GM21723 (cell line): Measurements from ENCODE around the gene PPP1R9A.

Experiments used
- ATAC-seq: cut with Tn5 transposase; IDR thresholded peaks from one replicate; pipeline ENCODE4 v1.9.1; 2021; ENCODE audit warnings: mild to moderate bottlenecking, moderate library complexity; ENCODE audit not compliant: unreplicated experiment

PPP1R9A gene

DNA sequence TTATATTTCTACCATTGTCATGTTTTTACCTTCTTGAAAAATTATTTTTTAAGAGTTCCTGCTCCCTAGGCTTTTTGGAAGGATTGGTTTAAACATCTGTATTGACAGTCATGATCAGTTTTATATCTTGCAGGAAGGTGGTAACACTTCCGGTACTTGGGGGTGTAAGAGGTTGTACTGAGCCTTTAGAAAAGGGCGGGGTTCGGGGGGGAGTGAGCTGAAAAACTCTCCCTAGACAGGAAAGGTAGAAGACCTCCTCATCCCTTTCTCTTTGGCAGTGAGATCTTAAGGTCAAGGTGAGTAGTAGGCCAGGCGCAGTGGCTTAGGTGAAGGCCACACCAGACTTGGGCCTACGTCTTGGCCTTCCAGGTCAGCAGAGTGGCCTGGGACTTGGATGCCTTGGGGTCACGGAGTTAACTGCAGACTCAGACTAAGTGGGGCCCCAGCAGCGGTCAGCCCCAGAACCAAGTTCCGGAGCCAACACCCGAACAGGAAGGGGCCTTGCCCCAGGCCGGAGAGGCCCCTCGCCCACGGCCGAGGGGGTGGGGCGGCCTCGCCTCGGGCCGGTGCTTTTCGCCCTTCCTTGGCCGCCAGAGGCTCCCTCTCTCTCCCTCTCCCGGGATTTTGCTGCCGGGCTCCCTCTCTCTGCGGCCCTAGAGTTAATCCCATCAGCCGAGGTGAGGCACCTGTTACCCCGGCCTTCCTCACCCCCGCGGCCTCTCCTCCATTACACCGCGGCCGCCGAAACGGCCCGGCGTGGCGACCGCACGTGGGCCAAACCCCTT, at the start of gene PPP1R9A:
PPP1R9A (plus strand) TSS at position 569 of the 785 bp plus-strand sequence. CDS start 2,520 bp downstream, outside the sequence.
- ATAC-seq, result no peak

GRCh38 chr7:94871132-94871531, 36.3 kb upstream of the PPP1R9A start:
- no peak for ATAC-seq

DNA sequence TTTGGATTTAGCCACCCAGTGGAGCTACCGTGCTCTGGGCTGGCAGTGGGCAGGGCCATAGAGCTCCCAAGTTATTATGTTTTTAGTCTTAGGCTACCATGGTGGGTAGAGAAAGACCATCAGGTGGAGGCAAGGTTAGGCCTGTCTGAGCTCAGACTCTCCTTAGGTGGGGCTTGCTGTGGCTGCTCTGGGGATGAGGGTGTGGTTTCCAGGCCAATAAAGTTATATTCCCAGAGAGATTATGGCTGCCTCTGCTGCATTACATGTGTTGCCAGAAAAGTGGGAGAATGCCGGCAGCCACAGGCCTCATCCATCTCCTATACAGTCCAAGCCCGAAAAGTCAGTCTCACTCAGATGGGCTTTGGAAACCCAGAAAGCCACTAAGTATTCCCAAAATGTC, 34.2 kb upstream of the PPP1R9A start:
- no peak for ATAC-seq

DNA sequence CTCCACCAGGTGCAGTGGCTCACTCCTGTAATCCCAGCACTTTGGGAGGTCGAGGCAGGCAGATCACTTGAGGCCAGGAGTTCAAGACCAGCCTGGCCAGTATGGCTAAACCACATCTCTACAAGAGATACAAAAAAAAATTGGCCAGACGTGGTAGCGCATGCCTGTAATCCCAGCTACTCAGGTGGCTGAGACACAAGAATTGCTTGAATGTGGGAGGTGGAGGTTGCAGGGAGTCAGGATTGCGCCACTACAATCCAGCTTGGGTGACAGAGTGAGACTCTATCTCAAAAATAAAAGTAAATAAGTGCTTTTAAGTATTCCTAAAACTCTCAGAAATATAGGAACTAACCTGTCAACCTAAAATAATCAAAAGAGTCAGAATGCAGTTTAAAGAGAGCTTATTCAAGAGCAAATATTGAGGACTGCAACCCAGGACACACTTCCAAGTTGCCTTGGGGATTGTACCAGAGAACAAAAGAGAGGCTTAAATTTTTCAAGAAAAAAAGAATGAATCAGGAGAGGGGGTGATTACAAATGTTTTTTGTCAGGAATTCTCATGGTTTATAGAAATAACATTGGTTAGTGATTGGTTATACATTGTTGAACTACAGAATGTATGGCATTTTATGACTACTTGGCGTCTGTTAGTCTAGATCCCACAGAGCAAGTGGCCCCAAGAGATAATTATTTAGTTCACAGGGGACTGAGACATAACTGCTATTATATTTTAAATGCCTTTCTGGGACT, 33.2 kb upstream of the PPP1R9A start:
- no peak for ATAC-seq

GRCh38 chr7:94875201-94875600, 32.2 kb upstream of the PPP1R9A start:
- no peak for ATAC-seq

DNA sequence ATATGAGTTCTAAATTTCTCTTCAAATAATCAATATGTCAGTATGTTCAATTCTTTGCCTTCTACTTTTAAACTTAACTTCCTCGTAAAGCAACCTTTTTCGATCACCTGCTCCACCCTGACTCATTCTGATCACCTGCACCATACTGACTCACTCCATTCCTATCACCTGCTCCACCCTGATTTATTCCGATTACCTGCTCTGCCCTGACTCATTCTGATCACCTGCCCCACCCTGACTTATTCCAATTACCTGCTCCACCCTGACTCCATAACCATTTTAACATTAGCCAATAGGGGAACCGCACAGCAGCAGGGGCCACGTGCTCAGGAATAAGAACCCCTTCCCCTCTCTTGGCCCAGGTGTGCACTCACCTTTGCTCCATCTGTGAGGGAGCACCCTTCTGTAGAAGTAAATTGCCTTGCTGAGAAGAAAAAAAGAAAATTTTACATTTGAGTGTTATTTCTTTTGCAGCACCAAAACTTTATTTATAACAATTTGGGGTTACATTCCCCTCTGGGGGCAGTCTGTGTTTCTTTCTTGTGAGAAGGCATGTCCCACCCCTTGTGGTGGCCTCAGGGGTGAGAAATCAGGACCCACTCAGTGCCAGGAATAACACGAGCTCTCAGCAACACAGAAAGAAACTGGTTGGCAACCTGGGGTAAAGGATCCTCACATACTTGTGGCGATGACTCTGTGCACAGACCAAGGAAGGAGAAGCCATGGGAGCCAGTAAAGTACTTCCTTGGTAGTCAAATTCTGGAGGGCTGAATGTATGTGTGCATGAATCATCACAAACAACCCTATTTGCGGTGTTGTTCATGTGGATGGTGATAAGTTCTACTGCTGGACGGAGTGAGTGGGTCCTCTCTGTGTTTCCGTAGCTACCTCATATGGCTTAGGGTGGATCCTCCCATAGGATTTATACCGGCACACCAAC, 29.4 kb upstream of the PPP1R9A start:
- no peak for ATAC-seq

GRCh38 chr7:94882891-94883290, 24.5 kb upstream of the PPP1R9A start:
- no peak for ATAC-seq

- no peak for ATAC-seq
Measured at GRCh38 chr7:94883616-94884015, 23.8 kb upstream of the PPP1R9A start.

GRCh38 chr7:94888551-94888950, 18.8 kb upstream of the PPP1R9A start:
- ATAC-seq, result no peak

GRCh38 chr7:94888995-94889523, 18.3 kb upstream of the PPP1R9A start:
- no peak for ATAC-seq

DNA sequence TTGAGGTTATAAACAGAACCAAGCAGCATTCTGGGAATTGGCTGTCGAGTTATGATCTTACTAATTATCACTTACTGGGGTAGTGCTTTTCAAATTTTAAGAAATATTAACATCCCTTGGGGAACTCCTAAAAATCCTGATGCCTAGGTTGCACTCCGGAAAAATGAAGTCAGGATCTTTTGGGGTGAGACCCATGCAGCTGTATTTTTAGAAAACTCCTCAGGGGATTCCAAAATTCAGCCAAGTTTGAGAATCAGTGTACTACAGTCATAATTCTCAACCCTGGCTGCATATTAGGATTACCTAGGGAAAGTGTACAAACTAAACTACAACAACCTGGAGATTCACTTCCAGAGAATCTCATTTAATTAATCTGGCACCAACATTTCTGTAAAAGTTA, 17.2 kb upstream of the PPP1R9A start:
- no peak for ATAC-seq

GRCh38 chr7:94893661-94894060, 13.7 kb upstream of the PPP1R9A start:
- ATAC-seq, result no peak

DNA sequence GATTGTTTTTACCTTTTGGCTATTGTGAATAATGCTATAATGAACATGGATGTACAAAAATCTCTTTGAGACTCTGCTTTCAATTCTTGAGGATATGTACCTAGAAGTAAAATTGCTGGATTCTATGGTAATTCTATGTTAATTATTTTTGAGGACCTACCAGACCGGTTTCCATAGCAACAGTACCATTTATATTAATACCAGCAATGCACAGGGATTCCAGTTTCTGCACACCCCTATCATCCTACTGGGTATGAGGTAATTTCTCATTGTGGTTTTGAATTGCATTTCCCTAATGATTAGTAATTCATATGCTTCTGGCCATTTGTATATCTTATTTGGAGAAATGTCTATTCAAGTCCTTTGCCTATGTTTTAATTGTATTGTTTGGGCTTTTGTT, 9.9 kb upstream of the PPP1R9A start:
- ATAC-seq, result no peak

- ATAC-seq, result no peak
Measured at GRCh38 chr7:94898340-94898739, 9.1 kb upstream of the PPP1R9A start.

- ATAC-seq, result no peak
Measured at GRCh38 chr7:94901981-94902380, 5.4 kb upstream of the PPP1R9A start.

GRCh38 chr7:94903971-94904370, 3.4 kb upstream of the PPP1R9A start:
- ATAC-seq, result no peak

GRCh38 chr7:94904982-94905381, 2.4 kb upstream of the PPP1R9A start:
- no peak for ATAC-seq

DNA sequence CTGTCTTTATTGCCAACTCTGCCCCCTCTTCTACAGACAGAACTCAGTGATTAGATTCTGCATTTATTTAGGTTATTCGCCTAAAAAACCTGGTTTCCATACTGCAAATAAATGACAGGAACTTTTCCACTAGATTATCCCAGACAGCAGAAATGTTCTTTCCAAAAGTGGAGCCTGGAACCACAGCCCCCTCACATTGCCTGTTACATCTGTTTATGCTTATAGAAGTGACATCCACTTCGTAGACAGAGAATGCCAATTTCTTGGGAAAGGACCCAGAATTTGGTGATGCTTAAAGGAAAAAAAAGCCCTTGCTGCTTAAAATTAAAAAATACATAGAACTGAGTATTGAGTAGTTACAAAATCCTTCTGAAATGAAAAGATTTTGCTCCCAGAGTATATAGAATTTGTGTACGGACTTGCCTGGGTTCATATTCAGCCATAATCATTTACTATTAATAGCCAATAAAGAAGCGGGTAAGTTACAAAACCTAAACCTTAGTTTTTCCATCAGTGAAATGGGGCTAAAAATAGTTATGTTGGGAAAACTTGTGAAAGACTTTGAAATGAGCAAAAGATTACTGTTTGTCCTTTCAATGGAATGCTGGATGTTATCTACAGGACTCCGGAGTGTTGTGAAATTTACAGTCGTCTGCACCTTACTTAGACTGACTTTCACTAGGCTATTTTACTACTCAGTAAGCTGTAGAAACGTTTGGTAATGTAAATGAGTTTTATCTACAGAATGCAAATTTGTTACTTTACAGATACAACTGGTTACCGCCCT, 1.1 kb upstream of the PPP1R9A start:
- ATAC-seq, result no peak

DNA sequence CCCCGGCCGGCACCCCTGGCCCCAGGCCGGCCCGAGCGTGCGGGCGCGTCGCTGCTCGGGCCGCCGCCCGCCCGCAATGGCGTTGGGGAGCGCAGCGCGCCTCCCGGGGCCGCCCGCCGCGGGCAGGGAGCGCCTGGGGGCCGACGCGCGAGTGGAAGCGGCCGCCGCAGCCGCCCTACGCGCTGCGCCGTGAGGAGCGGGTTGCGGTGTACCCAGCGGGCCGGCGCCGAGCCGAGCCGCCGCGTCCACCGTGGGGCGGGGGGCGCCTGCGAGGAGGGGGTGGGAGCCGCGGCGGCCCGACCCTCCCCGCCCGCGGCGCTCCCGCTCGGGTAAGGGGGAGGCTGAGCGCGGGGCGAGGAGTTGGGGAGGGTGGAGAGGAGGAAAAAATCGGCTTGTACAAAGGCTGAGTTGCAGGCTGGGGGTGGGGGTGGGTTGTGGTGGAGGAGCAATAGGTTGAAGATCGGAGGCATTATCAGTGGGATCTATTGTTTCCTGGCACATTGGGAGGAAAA, 473 bp downstream of the PPP1R9A start:
- no peak for ATAC-seq
